Esophagus squamous epithelium (tissue), 5 donors: ENCODE measurements around the gene TMEM207. TPM values are rescaled to one million over a fixed set of nuclear protein-coding genes. Genes with fewer than 3 reads are reported as not detected.

ENCODE experiments used
- DNase-seq: peaks from one replicate; lab custom pipeline; 2025; lab: John Stamatoyannopoulos, UW
- H3K27ac ChIP-seq, 4 donors: fragments of 200-600 bp; sonication (generic); one replicate each; pipeline ENCODE4 v1.5.1; 2016 to 2019; ENCODE audit warnings: mild to moderate bottlenecking in 1 of 4
- H3K27me3 ChIP-seq, 4 donors: fragments of 200-600 bp; sonication (generic); 1 replicate in 3 of 4; 2 replicates in 1 of 4; pipeline versions ENCODE4 v1.5.1 to v1.6.0; 2017 to 2021; ENCODE audit warnings: antibody characterized with exemption in 1 of 4
- H3K36me3 ChIP-seq, 3 donors: fragments of 200-600 bp; sonication (generic); one replicate each; pipeline ENCODE4 v1.5.1; 2016 to 2019
- H3K4me1 ChIP-seq, 3 donors: fragments of 200-600 bp; sonication (generic); one replicate each; pipeline ENCODE4 v1.5.1; 2017 to 2019
- H3K4me3 ChIP-seq, 4 donors: fragments of 200-600 bp; sonication (generic); 1 replicate in 3 of 4; 2 replicates in 1 of 4; pipeline ENCODE4 v1.5.1; 2016 to 2019; ENCODE audit warnings: mild to moderate bottlenecking in 2 of 4, moderate library complexity in 1 of 4
- H3K9me3 ChIP-seq, 3 donors: fragments of 200-600 bp; sonication (generic); one replicate each; pipeline ENCODE4 v1.5.1; 2016 to 2019
- CTCF ChIP-seq, 6 experiments: fragments of 450-650 bp in 4 of 6; fragments of 200-600 bp in 2 of 6; sonication (generic) in 2 of 6; IDR thresholded peaks; one replicate each; pipeline ENCODE4 v1.5.1; 2016 to 2019; ENCODE audit warnings: antibody characterized with exemption in 6 of 6, mild to moderate bottlenecking in 4 of 6, moderate library complexity in 4 of 6
- POLR2A ChIP-seq, 4 donors: fragments of 450-650 bp; IDR thresholded peaks; one replicate each; pipeline ENCODE4 v1.6.1; 2017; ENCODE audit warnings: antibody characterized with exemption in 4 of 4, mild to moderate bottlenecking in 4 of 4, moderate library complexity in 3 of 4
- WGBS, 2 donors: methylation state at CpG; one replicate each; pipeline ENCODE4 v1.1.5; 2018; 5-methylcytosine and 5-hydroxymethylcytosine counted together
- intact Hi-C: fragments of 100-400 bp; cut with DNase I; formaldehyde crosslinking; loops from one replicate; pipeline ENCODE4 v1.15.0; 2022
- total RNA-seq, 4 donors: library from RNA; depleted of rRNA; stranded (reverse); fragments of >200 nt; gene quantifications; one replicate each; pipeline ENCODE4 v1.1.0, GENCODE V29; 2016
- donor health status: DM: yes; HTN: yes; CAD: no.

The TMEM207 gene
- total RNA-seq, 4 donors from 2014 or later = not detected

- 68 to 95% methylated on average over 2 of the region's 2 CpGs for WGBS, 2 donors
- H3K27ac ChIP-seq = no peak overlapping the region
Measured at GRCh38 chr3:190436331-190436730, 13.4 kb downstream of the TMEM207 start.

GRCh38 chr3:190435618-190436017 lies 14.1 kb downstream of the TMEM207 start:
- H3K27ac ChIP-seq = no peak overlapping the region
- DNase-seq = no peak
- no peak overlapping the region for H3K4me3 ChIP-seq
- no peaks in the 10 kb centered on the region for H3K27me3 ChIP-seq
- no peaks in the 10 kb centered on the region for H3K4me1 ChIP-seq
- 58 to 61% methylated on average over 3 of the region's 3 CpGs for WGBS, 2 donors
- H3K9me3 ChIP-seq = no peaks in the 10 kb centered on the region
- H3K36me3 ChIP-seq = no peaks in the 10 kb centered on the region
- TF ChIP-seq POLR2A (IDR thresholded peaks at IDR 0.05) (no peak), CTCF (IDR thresholded peaks at IDR 0.05) (no peak)
- intact Hi-C loops = no loop called here

More at GRCh38 chr3:190436331-190436730, 13.4 kb downstream of the TMEM207 start:
- no peak for TF ChIP-seq POLR2A (IDR thresholded peaks at IDR 0.05)
- TF ChIP-seq CTCF (IDR thresholded peaks at IDR 0.05) = no peak
- Histone ChIP-seq H3K27me3 (no peaks in the 10 kb centered on the region), H3K36me3 (no peaks in the 10 kb centered on the region), H3K9me3 (no peaks in the 10 kb centered on the region), H3K4me1 (no peaks in the 10 kb centered on the region), H3K4me3 (no peak overlapping the region)
- DNase-seq = no peak
- intact Hi-C loops = no loop called here

- WGBS, 2 donors = 89 to 92% methylated on average over 4 of the region's 4 CpGs
- DNase-seq = no peak
- intact Hi-C loops = no loop called here
- no peak overlapping the region for H3K4me3 ChIP-seq
- H3K36me3 ChIP-seq = no peaks in the 10 kb centered on the region
- H3K27ac ChIP-seq = no peak overlapping the region
- no peaks in the 10 kb centered on the region for H3K4me1 ChIP-seq
- no peaks in the 10 kb centered on the region for H3K27me3 ChIP-seq
- TF ChIP-seq CTCF (IDR thresholded peaks at IDR 0.05) (no peak), POLR2A (IDR thresholded peaks at IDR 0.05) (no peak)
- H3K9me3 ChIP-seq = no peaks in the 10 kb centered on the region
Measured at GRCh38 chr3:190433626-190434025, 16.1 kb downstream of the TMEM207 start.

GRCh38 chr3:190432216-190432615 lies 17.5 kb downstream of the TMEM207 start:
- H3K27ac ChIP-seq = no peak overlapping the region
- H3K4me1 ChIP-seq = no peaks in the 10 kb centered on the region
- intact Hi-C loops = no loop called here
- no peaks in the 10 kb centered on the region for H3K9me3 ChIP-seq
- no peaks in the 10 kb centered on the region for H3K36me3 ChIP-seq
- H3K4me3 ChIP-seq = no peak overlapping the region
- TF ChIP-seq POLR2A (IDR thresholded peaks at IDR 0.05) (no peak), CTCF (IDR thresholded peaks at IDR 0.05) (no peak)
- no peak for DNase-seq
- no peaks in the 10 kb centered on the region for H3K27me3 ChIP-seq

- H3K27me3 ChIP-seq = no peaks in the 10 kb centered on the region
- no peaks in the 10 kb centered on the region for H3K36me3 ChIP-seq
- 68 to 84% methylated on average over 2 of the region's 2 CpGs for WGBS, 2 donors
- no peak overlapping the region for H3K27ac ChIP-seq
- no peak for DNase-seq
- H3K4me1 ChIP-seq = no peaks in the 10 kb centered on the region
- H3K9me3 ChIP-seq = no peaks in the 10 kb centered on the region
- intact Hi-C loops = no loop called here
- TF ChIP-seq POLR2A (IDR thresholded peaks at IDR 0.05) = no peak
- TF ChIP-seq CTCF (IDR thresholded peaks at IDR 0.05) = no peak
- H3K4me3 ChIP-seq = no peak overlapping the region
Measured at GRCh38 chr3:190430906-190431305, 18.8 kb downstream of the TMEM207 start.
